GM10266 (cell line): ENCODE data around the gene CUL3.
"Not testable (repeated sequence)": the region's sequence is repeated elsewhere in the genome, so short reads cannot be mapped to it uniquely, and the experiment has no call there.

Experiments used
- DNase-seq: peaks from one replicate; pipeline ENCODE4 v3.0.0; 2012; ENCODE audit errors: extremely low spot score
- CTCF ChIP-seq: IDR thresholded peaks from 2 replicates; pipeline ENCODE4 v1.5.1; 2012; ENCODE audit warnings: mild to moderate bottlenecking, low read depth; ENCODE audit not compliant: control insufficient read depth, insufficient read depth; ENCODE audit errors: missing control alignments

Gene CUL3

GRCh38 chr2:224594840-224595239 lies 9.7 kb upstream of the CUL3 start:
- DNase-seq = no peak
- no peak for TF ChIP-seq CTCF

GRCh38 chr2:224591220-224591619 lies 6.1 kb upstream of the CUL3 start:
- DNase-seq = no peak
- no peak for TF ChIP-seq CTCF

- no peak for TF ChIP-seq CTCF
- no peak for DNase-seq
Measured at GRCh38 chr2:224586127-224586695, 1.0 kb upstream of the CUL3 start.

GRCh38 chr2:224584785-224585210 lies 365 bp downstream of the CUL3 start:
- DNase-seq = peak; percentile 78
- TF ChIP-seq CTCF = no peak

GRCh38 chr2:224584111-224584784 lies 915 bp downstream of the CUL3 start:
- no peak for TF ChIP-seq CTCF
- no peak for DNase-seq

- not testable (repeated sequence) for DNase-seq
Measured at GRCh38 chr2:224583033-224583432, 2.1 kb downstream of the CUL3 start.

GRCh38 chr2:224580248-224580647 lies 4.9 kb downstream of the CUL3 start:
- no peak for TF ChIP-seq CTCF
- no peak for DNase-seq
